HG03095 (cell line): ENCODE results near the gene MAPK9.
A peak's percentile ranks its signal among the peaks of the same experiment; 100 is the strongest.
"Not testable (repeated sequence)": the region's sequence is repeated elsewhere in the genome, so short reads cannot be mapped to it uniquely, and the experiment has no call there.

Experiments
- ATAC-seq: cut with Tn5 transposase; IDR thresholded peaks from one replicate; pipeline ENCODE4 v1.9.1; 2021; ENCODE audit warnings: moderate library complexity; ENCODE audit not compliant: unreplicated experiment

Gene MAPK9

GRCh38 chr5:180328296-180329137, 36.6 kb upstream of the MAPK9 start:
- peak; percentile 87 for ATAC-seq

- ATAC-seq: no peak
Measured at GRCh38 chr5:180326989-180327565, 35.2 kb upstream of the MAPK9 start.

DNA sequence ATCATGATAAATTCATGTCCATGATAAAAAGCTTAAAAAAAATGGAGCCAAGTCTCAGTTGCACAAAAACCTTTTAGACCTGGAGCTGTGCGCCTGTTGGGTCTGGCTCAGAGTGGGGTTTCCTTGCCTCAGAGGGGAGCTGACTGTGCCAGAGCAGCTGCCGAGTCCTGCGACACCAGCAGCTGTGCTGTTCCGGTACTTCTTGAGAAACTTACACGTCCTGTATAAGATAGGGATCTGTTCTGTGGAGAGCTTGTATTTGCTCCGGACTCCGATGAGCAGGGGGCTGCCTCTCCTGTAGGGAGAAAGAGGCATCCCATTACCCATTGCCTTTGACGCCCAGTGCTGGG, 32.7 kb upstream of the MAPK9 start:
- ATAC-seq: no peak

- ATAC-seq: no peak
Measured at GRCh38 chr5:180323941-180324600, 32.2 kb upstream of the MAPK9 start.

- no peak for ATAC-seq
Measured at GRCh38 chr5:180323160-180323559, 31.3 kb upstream of the MAPK9 start.

DNA sequence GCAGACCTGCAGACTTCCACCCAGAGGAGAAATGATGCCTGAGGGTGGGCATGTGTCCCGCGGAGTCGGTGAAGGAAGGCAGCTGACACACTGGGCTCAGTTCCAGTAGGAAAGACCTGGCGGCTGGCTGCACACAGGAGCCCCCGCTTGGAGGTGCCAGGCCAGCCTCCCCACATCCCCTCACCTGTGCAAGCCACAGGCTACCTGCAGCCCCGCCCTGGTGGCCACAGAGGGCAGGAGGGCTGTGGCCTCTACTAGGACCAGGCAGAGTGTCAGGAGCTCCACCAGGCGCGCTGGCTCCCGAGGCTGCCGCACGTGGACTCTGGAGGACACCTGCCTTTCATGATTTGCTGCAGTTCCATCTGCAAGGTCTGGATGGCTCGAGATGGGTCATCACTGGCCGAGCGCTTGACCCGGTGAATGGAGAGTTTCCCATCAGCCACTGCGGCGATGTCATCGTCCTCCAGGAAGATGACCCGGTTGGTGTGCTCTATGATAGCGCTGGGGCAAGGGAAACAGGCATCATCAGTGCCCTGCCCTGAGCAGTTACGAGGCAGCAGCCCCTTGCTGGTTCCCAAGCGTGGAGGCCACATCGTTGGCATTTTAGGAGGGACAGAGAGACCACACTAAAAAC, 26.7 kb upstream of the MAPK9 start:
- ATAC-seq: no peak

GRCh38 chr5:180316586-180316985, 24.7 kb upstream of the MAPK9 start:
- ATAC-seq: no peak

- no peak for ATAC-seq
Measured at GRCh38 chr5:180315762-180316212, 23.9 kb upstream of the MAPK9 start.

- ATAC-seq: no peak
Measured at GRCh38 chr5:180313677-180314505, 22.0 kb upstream of the MAPK9 start.

GRCh38 chr5:180311216-180311615, 19.3 kb upstream of the MAPK9 start:
- ATAC-seq: no peak

DNA sequence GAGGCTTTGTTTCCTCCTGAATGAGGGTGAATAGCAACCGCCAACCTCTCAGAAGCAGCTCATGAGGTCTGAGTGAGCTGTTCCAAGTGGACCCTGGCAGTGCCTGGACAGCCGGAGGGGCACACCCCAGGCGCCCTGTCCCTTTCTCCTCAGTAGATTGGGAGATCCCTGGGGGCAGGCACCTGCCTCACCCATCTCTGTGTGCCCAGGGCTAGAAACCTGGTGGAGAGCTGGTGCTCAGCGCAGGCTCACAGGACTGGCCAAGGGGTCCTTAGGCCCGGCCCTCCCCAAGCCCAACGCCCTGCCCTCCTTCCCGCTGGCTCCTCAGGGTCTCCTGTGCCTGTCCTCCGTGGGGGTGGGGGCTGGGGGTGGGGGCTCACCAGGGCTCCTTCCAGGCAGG, 14.9 kb upstream of the MAPK9 start:
- ATAC-seq: no peak

GRCh38 chr5:180305481-180305880, 13.6 kb upstream of the MAPK9 start:
- no peak for ATAC-seq

- no peak for ATAC-seq
Measured at GRCh38 chr5:180304431-180305375, 12.8 kb upstream of the MAPK9 start.

- ATAC-seq: no peak
Measured at GRCh38 chr5:180304016-180304292, 12.1 kb upstream of the MAPK9 start.

DNA sequence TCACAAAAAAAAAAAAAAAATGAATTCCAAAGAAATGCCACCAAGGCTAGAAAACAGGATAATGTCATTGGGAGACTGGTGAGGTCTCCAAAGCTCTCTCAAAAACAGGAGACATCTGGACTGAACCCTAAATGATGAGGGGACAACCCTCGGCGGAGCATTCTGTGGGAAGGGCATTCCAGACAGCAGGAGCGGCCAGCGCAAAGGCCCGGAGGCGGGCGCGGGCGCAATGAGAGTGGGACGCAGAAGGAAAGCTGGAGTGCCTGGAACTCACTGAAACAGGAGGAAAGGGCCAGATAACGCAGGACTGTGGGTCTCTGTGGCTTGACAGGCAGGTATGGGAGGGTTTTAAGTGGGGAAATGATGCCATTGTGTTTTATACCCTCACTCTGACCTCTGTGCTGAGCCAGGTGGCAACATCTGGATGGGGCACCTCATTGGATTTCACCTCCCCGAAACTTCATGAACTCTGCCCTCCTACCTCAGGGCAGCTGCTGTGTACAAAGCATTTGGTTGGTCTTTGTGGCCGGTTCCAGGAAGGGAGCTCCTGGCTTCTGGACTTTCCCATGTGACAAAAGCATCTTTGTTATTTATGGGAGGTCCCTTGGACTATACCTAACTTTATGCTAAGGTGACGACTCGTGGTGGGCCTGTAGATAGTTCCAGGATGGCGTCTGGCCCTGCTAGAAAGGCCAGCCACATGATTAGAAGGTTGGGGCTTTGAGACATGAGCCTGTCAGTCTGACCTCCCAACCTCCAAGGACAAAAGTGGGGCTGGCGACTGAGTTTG, 11.5 kb upstream of the MAPK9 start:
- no peak for ATAC-seq

GRCh38 chr5:180302256-180302655, 10.4 kb upstream of the MAPK9 start:
- ATAC-seq: no peak

DNA sequence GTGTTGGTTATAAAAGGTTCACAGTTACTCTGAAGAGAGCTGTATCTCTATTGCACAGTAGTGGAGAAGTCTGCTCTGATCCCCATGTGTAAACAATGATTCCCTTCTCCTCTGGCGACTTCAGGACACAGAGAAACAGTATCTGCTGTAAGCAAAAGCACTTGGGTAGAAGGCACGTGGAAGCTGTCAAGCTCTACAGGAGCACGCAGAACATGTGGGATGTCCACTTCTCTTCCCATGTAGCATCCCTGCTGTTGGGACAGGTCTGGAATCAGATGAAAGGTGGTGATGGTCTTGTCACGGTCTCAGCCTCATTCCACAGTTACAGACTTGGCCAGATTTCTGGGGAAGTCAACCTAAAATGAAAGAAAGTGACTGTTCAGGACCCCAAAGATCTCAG, 9.4 kb upstream of the MAPK9 start:
- ATAC-seq: no peak

DNA sequence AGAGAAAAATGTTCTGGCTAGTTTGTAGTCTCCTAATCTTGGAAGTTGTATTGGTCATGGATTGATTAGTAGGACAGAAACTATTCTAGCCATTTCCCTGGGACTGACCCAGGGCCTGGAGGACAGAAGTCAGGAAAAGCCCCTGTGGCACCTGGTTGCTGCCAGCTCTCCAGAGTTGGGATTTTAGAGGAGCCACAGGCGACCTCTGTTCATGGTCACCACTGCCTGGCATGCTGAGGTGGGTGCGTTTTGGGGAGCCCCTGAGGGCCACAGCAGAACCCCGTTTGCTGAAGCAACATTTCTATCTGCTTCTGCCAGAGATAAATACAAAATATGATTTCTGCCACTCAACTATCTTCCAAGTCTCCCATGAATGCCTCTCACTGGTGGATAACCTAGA, 7.6 kb upstream of the MAPK9 start:
- no peak for ATAC-seq

DNA sequence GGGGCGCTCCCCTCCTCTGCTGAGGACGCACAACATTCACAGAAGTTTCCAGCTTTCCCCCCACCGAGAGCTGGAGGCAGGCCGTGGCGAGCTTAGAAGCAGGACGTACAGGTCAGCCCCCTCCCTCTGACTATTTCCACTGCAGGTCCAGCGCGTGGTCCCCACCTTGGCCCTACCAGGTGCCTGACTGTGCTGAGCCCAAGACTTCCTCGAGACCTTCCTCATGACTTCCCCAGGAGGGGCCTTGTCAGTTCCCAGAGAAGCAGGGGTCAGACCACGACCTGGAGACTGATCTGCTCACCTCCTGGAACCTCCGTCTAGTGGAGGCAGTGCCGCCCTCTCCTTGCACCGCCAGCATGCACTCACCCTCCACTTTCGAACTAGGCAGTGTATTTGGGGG, 7.1 kb upstream of the MAPK9 start:
- ATAC-seq: not testable (repeated sequence)
